Mucosa of rectum (tissue), 2 donors: ENCODE measurements around the gene ZNF492.

Experiments used
- H3K27ac ChIP-seq, 2 donors: one replicate each; pipeline ENCODE4 v1.7.0; 2013; ENCODE audit warnings: inconsistent platforms in 2 of 2, low read depth in 2 of 2, low read length in 2 of 2
- H3K27me3 ChIP-seq, 2 donors: one replicate each; pipeline ENCODE4 v1.7.0; 2013; ENCODE audit warnings: low read length in 2 of 2; ENCODE audit not compliant: control insufficient read depth in 2 of 2, insufficient read depth in 2 of 2
- H3K36me3 ChIP-seq, 2 donors: one replicate each; pipeline ENCODE4 v1.7.0; 2013; ENCODE audit warnings: low read length in 2 of 2; ENCODE audit not compliant: control insufficient read depth in 2 of 2, insufficient read depth in 2 of 2
- H3K4me1 ChIP-seq, 2 donors: one replicate each; pipeline ENCODE4 v1.7.0; 2013; ENCODE audit warnings: low read length in 2 of 2, mild to moderate bottlenecking in 1 of 2; ENCODE audit not compliant: control insufficient read depth in 2 of 2, insufficient read depth in 2 of 2
- H3K4me3 ChIP-seq, 2 donors: one replicate each; pipeline ENCODE4 v1.7.0; 2013; ENCODE audit warnings: low read length in 2 of 2
- H3K9ac ChIP-seq, 2 donors: one replicate each; pipeline ENCODE4 v1.7.0; 2013; ENCODE audit warnings: low read length in 2 of 2, low read depth in 1 of 2, mild to moderate bottlenecking in 1 of 2
- H3K9me3 ChIP-seq, 2 donors: one replicate each; pipeline ENCODE4 v1.7.0; 2013; ENCODE audit warnings: low read length in 2 of 2; ENCODE audit not compliant: control insufficient read depth in 2 of 2
- donor health status: healthy.
- donor health status: Normal muscosa, but diverticular disease.

Gene ZNF492

GRCh38 chr19:22617614-22618320 is 16.4 kb upstream of the ZNF492 start:
- no peak overlapping the region for H3K4me3 ChIP-seq
- peaks cover 0 to 2% of the 10 kb centered on the region in 2 donors for H3K9me3 ChIP-seq

GRCh38 chr19:22619371-22619770 is 14.8 kb upstream of the ZNF492 start:
- H3K27me3 ChIP-seq, result no peaks in the 10 kb centered on the region
- H3K27ac ChIP-seq, result no peak overlapping the region
- H3K36me3 ChIP-seq, result no peaks in the 10 kb centered on the region
- H3K4me1 ChIP-seq, result no peaks in the 10 kb centered on the region
- H3K9ac ChIP-seq, result no peak overlapping the region
- H3K9me3 ChIP-seq, result peaks cover 0 to 2% of the 10 kb centered on the region in 2 donors
- H3K4me3 ChIP-seq, result no peak overlapping the region

More at GRCh38 chr19:22617614-22618320, 16.4 kb upstream of the ZNF492 start:
- H3K36me3 ChIP-seq, result no peaks in the 10 kb centered on the region
- no peaks in the 10 kb centered on the region for H3K27me3 ChIP-seq
- H3K27ac ChIP-seq, result no peak overlapping the region
- no peak overlapping the region for H3K9ac ChIP-seq
- H3K4me1 ChIP-seq, result no peaks in the 10 kb centered on the region

- no peak overlapping the region for H3K27ac ChIP-seq
- H3K27me3 ChIP-seq, result no peaks in the 10 kb centered on the region
- H3K36me3 ChIP-seq, result no peaks in the 10 kb centered on the region
- H3K9me3 ChIP-seq, result peaks cover 0 to 2% of the 10 kb centered on the region in 2 donors
- H3K4me1 ChIP-seq, result no peaks in the 10 kb centered on the region
- H3K9ac ChIP-seq, result no peak overlapping the region
- no peak overlapping the region for H3K4me3 ChIP-seq
Measured at GRCh38 chr19:22619932-22620331, 14.2 kb upstream of the ZNF492 start.

DNA sequence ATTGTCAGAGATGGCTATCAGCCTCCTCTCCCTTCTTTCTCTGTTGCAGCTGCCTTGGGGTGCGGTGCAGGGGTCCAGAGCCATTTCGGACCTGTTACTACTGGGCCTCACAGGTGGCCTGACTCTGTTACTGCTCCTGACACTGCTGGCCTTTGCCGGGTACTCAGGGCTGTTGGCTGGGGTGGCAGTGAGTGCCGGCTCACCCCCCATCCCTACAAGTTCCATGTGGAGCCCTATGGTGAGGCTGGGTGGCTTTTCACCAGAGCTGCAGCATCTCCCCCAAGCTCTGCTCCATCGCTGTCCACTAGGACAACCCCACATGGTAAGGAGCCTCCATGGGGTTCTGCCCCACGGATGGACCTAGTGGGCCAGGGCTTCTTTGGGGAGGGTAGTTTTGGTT is 13.7 kb upstream of the ZNF492 start:
- Histone ChIP-seq H3K27me3 (no peaks in the 10 kb centered on the region), H3K4me3 (no peak overlapping the region), H3K36me3 (no peaks in the 10 kb centered on the region), H3K9ac (no peak overlapping the region), H3K27ac (no peak overlapping the region), H3K4me1 (no peaks in the 10 kb centered on the region), H3K9me3 (peaks cover 0 to 2% of the 10 kb centered on the region in 2 donors)

GRCh38 chr19:22620912-22621311 is 13.2 kb upstream of the ZNF492 start:
- Histone ChIP-seq H3K27ac (no peak overlapping the region), H3K9me3 (peaks cover 0 to 2% of the 10 kb centered on the region in 2 donors), H3K9ac (no peak overlapping the region), H3K36me3 (no peaks in the 10 kb centered on the region), H3K4me1 (no peaks in the 10 kb centered on the region), H3K4me3 (no peak overlapping the region), H3K27me3 (no peaks in the 10 kb centered on the region)

GRCh38 chr19:22622020-22622419 is 12.1 kb upstream of the ZNF492 start:
- H3K9me3 ChIP-seq, result peaks cover 0 to 2% of the 10 kb centered on the region in 2 donors
- H3K27me3 ChIP-seq, result no peaks in the 10 kb centered on the region
- no peak overlapping the region for H3K27ac ChIP-seq
- no peak overlapping the region for H3K9ac ChIP-seq
- no peaks in the 10 kb centered on the region for H3K36me3 ChIP-seq
- no peaks in the 10 kb centered on the region for H3K4me1 ChIP-seq
- H3K4me3 ChIP-seq, result no peak overlapping the region

- no peaks in the 10 kb centered on the region for H3K27me3 ChIP-seq
- H3K9ac ChIP-seq, result no peak overlapping the region
- no peak overlapping the region for H3K27ac ChIP-seq
- H3K4me1 ChIP-seq, result no peaks in the 10 kb centered on the region
- H3K4me3 ChIP-seq, result no peak overlapping the region
- H3K36me3 ChIP-seq, result no peaks in the 10 kb centered on the region
- peaks cover 0 to 2% of the 10 kb centered on the region in 2 donors for H3K9me3 ChIP-seq
Measured at GRCh38 chr19:22622901-22623840, 11.0 kb upstream of the ZNF492 start.

GRCh38 chr19:22623841-22624221 is 10.3 kb upstream of the ZNF492 start:
- Histone ChIP-seq H3K9ac (no peak overlapping the region), H3K4me1 (no peaks in the 10 kb centered on the region), H3K36me3 (no peaks in the 10 kb centered on the region), H3K4me3 (no peak overlapping the region), H3K27me3 (no peaks in the 10 kb centered on the region), H3K27ac (no peak overlapping the region), H3K9me3 (peaks cover 0 to 2% of the 10 kb centered on the region in 2 donors)

DNA sequence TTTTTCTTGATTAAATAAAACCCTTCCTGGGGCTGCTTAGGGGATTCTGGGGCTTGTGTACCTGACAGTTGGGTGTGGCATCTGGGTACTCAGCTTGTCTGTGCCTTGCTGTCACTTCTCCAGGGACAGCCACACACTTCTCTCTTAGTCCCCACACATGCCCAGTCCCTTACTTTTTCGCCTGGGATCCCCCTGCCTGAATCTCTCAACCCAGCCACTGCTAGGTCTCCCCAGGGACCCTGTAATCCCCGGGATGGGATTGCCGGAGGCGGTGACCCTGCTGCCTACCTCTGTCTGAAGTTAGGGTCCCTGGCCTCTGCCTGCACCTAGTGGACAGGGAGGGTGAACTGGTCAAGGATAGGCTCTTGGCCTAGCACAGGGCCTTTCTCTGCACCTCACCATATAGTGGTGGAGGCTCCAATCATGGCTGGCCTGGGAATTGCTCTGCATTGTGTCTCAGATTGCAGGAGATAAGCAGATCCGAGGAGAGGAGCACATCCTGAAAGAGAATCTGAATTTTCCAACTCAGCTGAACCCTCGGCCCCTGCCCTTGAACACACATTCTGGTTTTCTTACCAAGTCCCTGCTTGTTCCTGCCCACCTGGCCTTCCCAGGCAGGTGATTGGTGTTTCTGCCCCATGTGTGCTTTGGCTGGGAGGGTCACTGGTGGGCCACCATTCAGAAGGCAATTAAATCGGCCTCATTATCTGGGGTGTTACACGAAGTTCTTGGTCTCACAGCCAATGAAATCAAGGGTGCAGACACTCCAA is 8.7 kb upstream of the ZNF492 start:
- Histone ChIP-seq H3K27ac (no peak overlapping the region), H3K4me1 (no peaks in the 10 kb centered on the region), H3K9me3 (no peaks in the 10 kb centered on the region), H3K27me3 (no peaks in the 10 kb centered on the region), H3K36me3 (no peaks in the 10 kb centered on the region), H3K4me3 (no peak overlapping the region), H3K9ac (no peak overlapping the region)

DNA sequence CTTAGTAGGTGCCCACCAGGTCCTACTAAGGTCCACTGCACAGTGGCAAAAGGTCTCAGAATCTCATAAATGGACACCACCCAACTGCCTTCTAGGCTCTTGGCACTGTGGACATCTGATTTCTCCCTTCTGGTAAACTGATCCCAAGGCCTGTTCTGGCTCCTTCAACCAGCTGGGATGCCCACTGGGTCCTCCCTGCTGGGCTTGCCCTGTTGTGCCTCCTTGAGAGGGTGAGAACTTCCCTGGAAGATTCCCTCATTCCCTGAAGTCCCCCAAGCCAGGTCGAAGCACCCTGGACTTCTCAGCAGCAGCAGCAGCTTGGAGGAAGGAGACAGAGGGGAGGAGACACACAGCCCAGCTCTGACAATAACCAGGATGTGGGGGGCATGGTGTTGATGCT is 6.6 kb upstream of the ZNF492 start:
- no peak overlapping the region for H3K27ac ChIP-seq
- H3K4me1 ChIP-seq, result no peaks in the 10 kb centered on the region
- H3K9me3 ChIP-seq, result no peaks in the 10 kb centered on the region
- no peak overlapping the region for H3K9ac ChIP-seq
- no peaks in the 10 kb centered on the region for H3K36me3 ChIP-seq
- H3K4me3 ChIP-seq, result no peak overlapping the region
- H3K27me3 ChIP-seq, result no peaks in the 10 kb centered on the region
